Hematopoietic multipotent progenitor cell treated with erythropoietin and hydrocortisone succinate and interleukin-3 and kit ligand, for 4 days (in vitro differentiated cells): ENCODE measurements around the gene PDE4D.
A peak's percentile ranks its signal among the peaks of the same experiment; 100 is the strongest.
"Not testable (repeated sequence)": the region's sequence is repeated elsewhere in the genome, so short reads cannot be mapped to it uniquely, and the experiment has no call there.

Experiments
- DNase-seq: peaks from one replicate; pipeline ENCODE4 v3.0.0-alpha.2; 2015

The PDE4D gene

DNA sequence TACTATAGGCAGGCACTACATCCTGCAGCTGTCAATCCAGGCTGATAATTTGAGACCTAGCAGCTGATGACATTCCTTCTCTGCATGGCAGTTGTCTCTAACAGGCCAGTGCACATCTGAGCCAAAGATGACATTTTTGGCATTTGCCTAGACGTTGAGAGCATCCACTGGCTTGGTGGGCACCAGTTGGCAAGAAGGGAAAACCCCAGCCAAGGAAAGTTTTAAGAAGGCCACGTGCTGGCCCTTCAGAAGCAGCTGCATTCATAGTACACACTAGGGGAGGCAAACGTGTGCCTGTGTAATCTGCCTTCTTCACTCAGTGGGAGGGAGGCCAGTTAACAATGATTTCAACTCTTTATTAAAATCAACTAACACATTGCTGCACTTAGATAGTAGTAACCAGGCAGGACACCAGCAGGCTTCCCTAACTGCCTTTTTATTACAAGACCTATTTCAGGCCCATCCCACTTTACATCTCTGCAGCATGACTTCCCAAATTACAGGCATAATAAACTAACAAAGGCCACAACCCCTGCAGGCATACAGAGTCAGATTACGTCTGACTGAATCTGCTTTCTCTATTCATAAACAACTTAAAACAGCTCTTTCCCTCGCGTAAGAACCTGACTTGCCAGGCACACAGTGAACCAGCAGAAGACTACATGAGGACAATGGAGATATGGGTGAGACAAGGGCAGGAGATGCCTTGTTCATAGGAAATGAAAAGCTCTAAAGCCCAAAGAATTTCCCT is 576.3 kb downstream of the PDE4D start:
- no peak for DNase-seq

DNA sequence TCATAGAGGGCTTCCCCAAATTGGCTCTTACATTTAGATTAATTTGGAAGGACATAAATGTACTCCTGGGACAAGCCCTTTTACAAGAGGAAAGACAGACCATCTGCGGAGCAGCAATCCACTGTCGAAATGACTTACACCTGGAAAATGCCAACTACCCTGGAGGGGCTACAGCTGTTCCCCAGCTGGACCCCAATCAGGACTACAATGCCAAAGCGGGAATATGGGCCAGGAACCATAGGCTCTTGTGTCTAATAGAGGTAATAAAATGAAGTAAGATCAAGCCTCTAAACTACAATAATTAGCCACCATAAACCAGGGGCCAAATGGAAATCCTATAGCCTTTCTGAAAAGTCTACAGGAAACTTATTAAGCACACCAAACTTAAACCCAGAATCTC is 581.3 kb downstream of the PDE4D start:
- no peak for DNase-seq

DNA sequence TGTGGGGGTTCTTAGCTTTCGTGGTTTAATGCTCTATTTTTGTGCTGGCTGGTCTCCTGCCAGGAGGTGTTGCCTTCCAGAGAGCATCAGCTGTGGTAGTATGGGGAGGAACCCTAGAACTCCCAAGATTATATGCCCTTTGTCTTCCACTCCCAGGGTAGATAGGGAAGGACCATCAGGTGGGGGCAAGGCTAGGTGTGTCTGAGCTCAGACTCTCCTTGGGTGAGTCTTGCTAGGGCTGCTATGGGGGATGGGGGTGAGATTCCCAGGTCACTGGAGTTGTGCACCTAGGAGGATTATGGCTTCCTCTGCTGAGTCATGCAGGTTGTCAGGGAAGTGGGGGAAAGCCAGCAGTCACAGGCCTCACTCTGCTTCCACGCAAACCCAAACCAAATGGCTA is 584.8 kb downstream of the PDE4D start:
- DNase-seq = not testable (repeated sequence)

DNA sequence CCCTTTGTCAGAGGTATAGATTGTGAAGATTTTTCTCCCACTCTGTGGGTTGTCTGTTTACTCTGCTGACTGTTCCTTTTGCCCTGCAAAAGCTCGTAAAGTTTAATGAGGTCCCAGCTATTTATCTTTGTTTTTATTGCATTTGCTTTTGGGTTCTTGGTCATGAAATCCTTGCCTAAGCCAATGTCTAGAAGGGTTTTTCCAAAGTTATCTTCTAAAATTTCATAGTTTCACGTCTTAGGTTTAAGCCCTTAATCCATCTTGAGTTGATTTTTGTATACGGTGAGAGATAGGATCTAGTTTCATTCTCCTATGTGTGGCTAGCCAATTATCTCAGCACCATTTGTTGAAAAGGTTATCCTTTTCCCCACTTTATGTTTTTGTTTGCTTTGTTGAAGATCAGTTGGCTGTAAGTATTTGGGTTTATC is 590.2 kb downstream of the PDE4D start:
- not testable (repeated sequence) for DNase-seq

DNA sequence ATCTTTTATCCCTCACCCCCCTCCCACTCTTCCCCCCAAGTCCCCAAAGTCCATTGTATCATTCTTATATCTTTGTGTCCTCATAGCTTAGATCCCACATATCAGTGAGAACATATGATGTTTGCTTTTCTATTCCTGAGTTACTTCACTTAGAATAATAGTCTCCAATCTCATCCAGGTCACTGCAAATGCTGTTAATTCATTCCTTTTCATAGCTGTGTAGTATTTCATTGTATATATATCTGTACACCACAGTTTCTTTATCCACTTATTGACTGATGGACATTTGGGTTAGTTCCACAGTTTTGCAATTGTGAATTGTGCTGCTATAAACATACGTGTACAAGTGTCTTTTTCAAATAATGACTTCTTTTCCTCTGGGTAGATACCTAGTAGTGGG is 591.0 kb downstream of the PDE4D start:
- not testable (repeated sequence) for DNase-seq

DNA sequence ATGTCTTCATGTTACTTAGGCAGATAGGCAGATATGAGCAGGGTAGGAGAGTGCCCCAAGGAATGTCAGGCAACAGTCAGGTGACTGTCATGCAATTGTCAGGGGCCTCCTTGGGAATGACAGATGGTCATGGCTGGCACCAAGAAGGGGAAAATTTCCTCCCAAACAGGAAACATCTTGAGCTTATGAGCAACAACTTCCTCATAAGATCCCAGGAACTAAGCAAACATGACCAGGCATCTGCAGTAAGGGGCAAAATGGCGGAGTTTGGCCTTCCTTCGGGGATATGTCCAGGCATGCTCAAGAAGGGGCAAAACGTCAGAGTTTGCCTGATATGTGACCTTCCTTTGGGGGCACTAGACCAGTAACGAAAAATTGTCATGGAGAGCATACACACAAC is 591.8 kb downstream of the PDE4D start:
- DNase-seq = peak; percentile 17

DNA sequence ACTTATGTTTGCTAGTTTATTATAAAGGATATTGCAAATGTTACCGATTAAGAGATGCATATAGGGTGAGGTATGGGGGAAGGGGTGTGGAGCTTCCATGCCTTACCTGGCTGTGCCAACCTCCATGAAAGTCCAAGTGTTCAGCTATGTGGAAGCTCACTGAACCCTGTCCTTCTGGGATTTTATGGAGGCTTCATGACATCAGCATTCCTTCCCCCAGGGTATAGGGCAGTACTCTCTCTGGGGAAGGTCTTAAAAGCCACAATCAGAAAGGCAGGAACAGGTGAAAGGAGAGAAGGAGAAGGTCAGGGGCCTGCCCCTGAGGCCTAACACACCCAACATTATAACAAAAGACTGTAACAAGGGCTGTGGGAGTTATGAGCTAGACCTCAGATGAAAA is 592.6 kb downstream of the PDE4D start:
- DNase-seq = no peak

DNA sequence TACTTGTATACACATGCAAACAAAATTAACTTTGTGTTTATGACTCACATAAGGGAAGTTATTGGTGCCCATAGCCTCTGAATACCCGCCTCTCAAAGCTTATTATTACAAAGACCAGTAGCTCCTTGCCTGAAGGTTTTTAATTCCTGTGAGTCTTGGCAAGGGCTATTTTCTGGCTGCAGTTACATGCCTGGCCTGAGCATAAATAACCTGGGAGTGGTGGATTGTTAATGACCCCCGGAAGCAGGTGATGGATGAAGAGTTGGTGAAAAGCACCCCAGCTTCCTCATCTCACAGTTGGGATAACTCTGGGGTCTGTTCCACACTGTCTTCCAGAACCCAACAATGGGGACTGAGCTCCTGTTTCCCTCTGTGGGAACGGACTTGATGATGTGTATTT is 594.5 kb downstream of the PDE4D start:
- no peak for DNase-seq

DNA sequence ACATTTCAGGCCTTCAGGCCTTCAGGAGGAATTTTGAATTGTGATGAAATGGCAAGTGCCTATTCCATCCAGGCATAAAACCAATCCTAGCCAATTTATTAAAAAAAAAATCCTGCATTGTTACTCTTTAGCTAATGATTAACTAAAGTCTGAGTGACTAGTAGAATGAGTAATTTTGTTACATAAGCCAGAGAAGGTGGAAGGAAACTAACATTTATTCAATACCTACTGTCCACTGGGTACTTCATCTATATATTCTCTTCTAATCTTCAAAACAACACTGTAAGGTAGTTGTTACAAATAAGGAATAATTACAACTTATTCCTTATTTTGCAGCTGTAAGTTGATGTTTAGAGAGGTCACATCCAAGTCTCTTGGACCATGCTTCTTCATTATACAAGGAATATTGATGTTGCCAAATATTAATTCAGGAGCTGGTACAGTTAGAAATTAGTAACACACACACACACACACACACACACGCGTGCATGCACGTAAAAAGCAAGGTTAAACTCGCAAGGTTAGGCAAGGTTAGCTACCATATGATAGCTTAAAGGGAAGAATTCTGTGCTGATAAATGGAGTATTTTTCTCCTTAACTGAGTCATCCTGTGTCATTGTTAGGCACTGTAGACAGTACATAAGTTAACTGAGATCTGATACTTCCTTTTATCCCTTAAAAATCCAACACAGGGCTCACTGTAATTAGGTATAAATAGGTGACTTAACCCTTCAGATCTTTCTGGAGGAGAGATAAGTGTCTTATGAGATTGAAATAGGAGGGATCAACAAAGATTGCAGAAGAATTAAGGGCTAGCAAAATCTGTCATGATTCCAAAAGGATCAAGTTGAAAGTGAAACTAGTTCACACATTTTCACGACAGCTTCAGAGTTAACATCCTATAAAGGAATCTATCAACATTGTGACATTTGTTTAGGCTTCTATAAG is 596.9 kb downstream of the PDE4D start:
- peak; percentile 25 for DNase-seq

DNA sequence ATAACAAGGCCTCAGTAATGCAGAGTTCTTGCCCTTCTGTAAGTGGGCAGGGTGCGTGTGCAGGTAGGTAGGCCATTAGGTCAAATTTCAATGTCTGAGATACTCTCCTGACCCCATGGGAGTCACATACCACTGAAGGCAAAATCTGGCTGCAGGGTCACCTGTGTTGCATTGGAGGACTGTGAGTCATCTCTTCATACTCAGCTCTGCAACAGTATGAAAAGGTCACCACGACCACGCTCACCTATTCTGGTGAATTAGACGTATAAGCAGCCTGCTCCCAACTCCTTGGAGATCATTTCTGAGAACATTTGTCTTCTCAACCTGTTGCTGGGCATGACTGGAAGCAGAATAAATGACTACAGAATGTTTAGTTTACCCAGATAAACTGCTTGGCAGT is 599.8 kb downstream of the PDE4D start:
- no peak for DNase-seq

DNA sequence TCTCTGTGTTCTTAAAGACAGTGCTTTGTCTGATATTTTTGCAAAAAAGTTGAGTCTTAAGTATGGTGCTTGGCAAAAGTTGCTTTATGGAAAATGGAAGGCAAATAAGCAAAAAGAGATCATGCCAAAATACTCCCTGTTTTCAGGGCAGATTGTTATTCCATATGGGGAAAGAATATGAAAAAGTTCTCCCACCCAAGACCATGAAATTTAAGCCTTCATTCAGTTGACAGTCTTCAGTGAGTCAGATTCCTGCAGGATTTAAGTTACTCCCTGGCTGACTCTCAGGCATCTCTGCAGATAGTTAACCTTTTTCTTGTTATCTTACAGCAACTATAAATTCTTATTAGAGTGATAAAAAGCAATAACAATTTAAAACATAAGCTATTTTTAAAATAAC is 601.6 kb downstream of the PDE4D start:
- DNase-seq = no peak

DNA sequence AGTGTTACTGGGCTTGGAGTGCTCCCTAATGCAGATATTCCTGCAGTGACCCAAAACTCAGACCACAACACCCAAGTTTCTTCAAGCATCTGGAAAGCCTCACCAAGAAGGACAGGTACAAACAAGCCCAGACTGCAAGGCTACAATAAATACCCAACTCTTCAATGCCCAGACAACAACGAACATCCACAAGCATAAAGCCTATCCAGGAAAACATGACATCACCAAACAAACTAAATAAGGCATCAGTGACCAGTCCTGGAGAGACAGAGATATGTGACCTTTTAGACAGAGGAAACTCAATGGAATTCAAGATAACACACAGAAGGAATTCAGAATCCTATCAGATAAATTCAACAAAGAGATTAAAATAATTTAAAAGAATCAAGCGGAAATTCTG is 605.6 kb downstream of the PDE4D start:
- DNase-seq = no peak

DNA sequence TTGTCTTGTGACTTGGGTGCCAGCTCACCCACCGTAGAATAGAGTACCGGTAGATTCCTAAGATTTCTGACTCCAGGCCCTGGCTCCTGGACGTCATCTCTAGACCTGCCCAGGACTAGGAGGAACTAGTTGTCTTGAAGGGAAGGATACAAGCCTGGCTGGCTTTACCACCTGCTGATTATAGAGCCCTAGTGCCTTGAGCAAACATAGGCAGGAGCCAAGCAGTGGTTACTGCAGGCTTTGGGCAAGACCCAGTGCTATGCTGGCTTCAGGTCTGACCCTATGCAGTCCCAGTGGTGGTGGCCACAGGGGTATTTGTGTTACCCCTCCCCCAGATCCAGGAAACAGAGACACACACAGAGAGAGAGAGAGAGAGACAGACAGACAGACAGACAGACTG is 606.2 kb downstream of the PDE4D start:
- DNase-seq = no peak

DNA sequence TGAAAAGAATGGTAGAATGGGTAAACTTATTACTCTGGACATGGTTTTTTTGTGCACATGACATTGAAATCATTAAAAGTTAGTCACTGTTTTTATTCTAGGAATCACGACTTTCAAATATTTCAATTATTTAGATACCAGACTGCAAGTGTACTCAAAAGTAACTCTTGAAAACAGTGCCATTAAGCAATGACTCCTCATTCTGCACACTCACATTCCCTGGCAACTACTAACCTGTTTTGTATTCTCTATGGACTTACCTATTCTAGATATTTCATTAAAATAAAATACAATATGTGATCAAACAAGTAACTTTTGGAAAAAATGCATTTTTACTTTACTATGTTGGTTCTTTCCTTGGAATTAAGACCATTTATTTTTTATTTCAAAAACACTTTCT is 607.0 kb downstream of the PDE4D start:
- DNase-seq = no peak

DNA sequence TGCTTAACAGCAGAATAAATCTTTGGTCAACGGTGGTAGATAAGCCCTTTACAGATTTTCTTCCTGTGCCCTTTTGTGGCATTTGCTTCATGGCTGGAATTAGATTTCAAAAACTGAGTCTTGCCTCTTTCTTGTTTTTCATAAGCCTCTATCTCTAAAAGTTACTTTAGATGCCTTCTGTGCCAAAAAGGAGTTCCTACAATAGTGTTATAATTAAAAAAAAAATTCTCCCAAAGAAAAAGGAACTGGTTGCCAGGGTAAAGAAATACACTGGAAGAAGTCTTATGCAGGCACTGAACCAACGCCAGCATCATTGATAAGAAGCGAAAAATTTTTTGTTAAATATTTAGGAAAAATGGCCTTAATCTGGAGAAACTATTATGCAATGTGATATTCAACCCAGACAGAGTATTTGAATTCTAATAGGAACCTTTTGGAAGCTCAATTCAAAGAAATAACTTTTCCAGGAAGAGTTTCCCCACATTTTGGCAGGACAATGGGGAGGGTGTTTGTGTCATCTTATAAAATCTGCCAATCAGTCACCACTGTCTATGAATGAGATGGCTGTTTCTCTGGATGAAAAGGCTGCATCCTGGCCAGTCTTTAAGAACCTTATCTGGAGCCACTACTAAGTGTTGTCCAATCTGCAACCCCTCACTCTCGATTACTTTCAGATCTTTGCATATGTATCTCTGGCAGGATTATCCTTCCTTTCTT is 608.1 kb downstream of the PDE4D start:
- DNase-seq = no peak

DNA sequence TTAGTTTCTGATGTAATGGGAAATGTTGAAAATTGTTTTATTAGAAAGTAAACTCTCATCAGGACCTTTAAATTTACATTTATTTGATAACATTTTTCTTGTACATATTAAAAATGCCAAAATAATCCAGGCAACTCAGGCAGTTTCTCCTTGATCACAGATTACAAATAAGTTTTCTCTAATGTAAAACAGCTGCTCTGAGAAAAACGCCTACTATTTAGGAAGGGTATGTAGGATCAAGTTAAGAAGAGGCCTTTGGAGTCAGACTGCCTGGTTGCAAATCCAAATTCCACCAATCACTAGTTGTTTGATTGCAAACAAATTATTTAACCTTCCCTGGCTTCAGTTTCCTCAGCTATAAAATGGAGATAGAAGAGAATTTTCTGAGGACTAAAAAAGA is 610.8 kb downstream of the PDE4D start:
- no peak for DNase-seq

DNA sequence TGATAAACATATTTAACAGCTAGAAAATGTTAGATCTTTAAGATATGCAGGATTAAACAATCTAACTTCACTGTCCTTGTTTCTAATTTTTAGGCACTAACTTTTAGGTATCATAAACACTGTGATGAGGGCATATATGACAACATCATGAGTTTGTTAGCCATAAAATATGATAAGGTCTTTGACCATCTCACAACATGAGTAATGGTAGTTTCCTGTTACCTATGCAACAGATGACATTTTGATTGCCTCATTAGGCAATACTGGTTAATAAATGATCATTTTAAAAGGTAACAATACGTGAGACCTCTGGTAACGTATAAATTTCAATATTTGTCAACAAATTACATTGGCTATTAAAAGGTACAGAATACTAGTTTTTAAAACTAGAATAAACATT is 613.5 kb downstream of the PDE4D start:
- DNase-seq = no peak

DNA sequence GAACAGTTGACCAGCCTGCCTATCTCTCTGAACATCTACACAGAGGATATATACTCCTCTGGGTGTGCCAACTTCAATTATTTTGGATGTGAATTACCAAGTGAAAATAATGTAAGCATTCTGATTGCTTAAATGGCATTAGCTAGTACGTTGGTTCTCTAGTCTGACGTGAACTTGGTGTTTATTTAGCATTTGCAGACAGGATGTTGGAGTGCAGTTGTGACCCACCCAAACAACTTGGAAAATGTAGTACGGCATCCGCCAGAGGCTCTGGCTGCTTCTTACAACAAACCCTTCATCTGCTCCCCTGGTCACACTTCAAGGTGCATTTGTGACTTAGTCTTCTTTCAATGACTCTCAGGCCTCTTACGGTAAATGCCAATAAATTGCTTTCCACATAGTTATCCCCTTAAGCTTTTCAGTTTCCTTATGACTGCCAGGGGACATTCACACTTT is 616.6 kb downstream of the PDE4D start:
- no peak for DNase-seq

DNA sequence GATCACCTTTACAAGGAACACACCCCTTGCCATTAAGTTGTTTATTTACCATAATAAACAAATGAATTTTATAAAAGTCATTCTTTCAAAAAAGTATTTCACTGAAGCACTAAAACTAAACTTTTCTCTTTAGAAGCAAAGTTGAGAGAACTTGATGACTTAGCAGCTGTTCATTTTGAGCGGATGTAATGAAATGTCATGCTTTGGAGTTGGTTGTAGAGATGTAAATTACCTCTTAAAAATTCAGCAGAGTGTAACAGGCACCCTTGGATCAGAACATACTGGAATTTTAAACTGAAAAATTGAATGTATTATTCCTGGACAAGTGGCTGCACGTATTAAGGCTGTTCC is 617.2 kb downstream of the PDE4D start:
- peak; percentile 8 for DNase-seq

DNA sequence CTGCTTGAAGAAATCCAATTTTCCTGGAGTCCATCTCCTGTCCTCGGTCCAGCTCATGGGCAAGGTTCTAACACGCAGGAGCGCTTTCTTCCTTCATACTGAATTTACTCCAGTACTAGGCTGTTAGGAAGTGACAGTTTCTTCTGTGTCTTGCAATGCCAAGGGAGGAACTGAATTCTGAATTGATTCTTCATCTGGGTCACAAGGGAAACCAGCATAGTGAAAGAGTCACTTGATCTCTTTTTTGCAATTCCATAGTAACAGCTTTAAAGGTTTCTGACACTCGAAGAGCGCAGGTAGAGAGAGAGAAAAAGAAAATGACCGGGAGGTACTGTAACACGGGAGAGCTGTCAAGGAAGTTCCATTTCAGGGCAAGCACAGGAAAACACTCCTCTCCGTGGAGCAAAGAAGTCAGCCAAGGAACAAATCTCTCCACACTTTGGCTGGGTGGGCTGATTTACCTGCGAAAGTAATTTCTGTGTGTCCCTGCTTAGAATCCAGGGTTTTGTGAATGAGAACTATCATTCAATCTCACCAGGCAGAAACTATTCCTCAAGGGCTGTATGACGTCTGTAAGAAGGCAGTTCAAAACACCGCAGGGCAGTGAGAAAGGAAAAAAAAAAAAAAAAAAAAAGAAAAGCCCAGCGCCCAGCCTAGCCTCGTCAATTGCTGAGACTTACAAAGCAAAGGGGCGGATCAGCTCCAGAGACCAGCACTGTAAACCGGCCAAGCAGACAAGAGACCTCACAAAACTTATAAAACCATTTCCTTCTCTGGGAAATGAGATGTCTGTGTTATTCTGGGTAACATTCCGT is 617.8 kb downstream of the PDE4D start:
- peak; percentile 70 for DNase-seq

DNA sequence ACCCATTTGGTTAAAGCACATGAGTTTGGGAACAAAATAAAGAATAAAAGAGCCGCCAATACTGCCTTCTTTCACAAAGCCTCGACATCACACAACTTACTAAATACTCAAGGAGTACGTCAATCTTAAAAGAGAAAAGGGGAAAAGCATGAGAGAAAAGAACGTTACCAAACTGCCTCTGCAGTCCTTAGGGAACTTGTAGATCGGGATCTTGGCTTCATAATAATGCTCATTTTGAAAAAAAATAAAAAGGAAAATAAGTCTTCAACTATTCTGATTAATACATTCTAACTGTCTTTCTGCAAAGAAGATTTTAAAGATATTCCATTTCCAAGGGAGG is 618.4 kb downstream of the PDE4D start:
- peak; percentile 15 for DNase-seq

DNA sequence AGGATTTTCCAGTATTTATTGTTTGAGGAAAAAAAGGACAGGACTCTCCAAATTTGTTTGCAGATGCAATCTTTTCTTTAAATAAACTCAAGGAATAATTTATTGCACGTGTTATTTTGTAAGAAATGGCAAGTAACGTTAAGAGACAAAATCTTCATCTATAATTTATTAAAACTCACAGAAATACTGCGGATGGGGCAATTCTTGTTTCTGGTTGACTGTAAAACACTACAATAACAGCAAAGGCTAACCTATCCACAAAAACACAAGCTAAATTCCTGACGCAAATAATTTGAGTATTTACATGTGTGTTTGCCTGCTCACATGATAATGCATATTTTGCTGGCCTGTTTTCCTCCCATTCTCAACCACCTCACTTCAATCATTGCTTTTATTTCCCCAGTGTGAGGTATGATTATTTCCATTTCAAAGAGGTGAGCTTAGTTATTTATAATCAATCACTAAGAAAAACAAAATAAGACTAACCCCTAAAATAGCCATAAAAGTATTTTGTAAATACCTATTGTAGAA is 619.4 kb downstream of the PDE4D start:
- DNase-seq = peak; percentile 10
